AG04449 (cell line): ENCODE data around the gene DNTT.

ENCODE experiments used
- CTCF ChIA-PET: fragments of 350-600 bp; formaldehyde crosslinking; extraction: SDS; loops from one replicate; lab custom pipeline; 2021; ENCODE audit warnings: antibody characterized with exemption; lab: Yijun Ruan, JAX
- POLR2A ChIA-PET: fragments of 400-600, 350-600 bp; formaldehyde crosslinking; extraction: SDS; loops from one replicate; lab custom pipeline; 2020; ENCODE audit warnings: antibody characterized with exemption, inconsistent platforms; lab: Yijun Ruan, JAX
- DNase-seq: peaks from one replicate; pipeline ENCODE4 v3.0.0-alpha.2; 2010; ENCODE audit warnings: low read depth, low spot score
- H3K4me3 ChIP-seq: 2 replicates; pipeline ENCODE4 v1.5.1; 2011; ENCODE audit warnings: low read depth, mild to moderate bottlenecking, control low read depth, low read length
- CTCF ChIP-seq: IDR thresholded peaks from one replicate; pipeline ENCODE4 v1.5.1; 2011; ENCODE audit warnings: mild to moderate bottlenecking, moderate library complexity, low read length, control low read depth, inconsistent platforms; ENCODE audit not compliant: insufficient read depth; ENCODE audit errors: missing control alignments

DNTT gene

GRCh38 chr10:96346295-96346694 is 42.1 kb downstream of the DNTT start:
- DNase-seq: no peak
- ChIA-PET CTCF (interaction anchor here (3.3 kb wide), 1 partner anchor 11 kb away, joined by 14 read pairs; no protein-coding TSS in a partner anchor), POLR2A (no interaction called here)
- no peak overlapping the region for H3K4me3 ChIP-seq
- TF ChIP-seq CTCF: no peak

GRCh38 chr10:96352027-96352426 is 47.8 kb downstream of the DNTT start:
- ChIA-PET CTCF (interaction anchor here (0.7 to 2.3 kb wide), 2 partner anchors 12 to 18 kb away, joined by 5 to 8 read pairs; no protein-coding TSS in a partner anchor), POLR2A (no interaction called here)
- no peak for TF ChIP-seq CTCF
- H3K4me3 ChIP-seq: no peak overlapping the region
- DNase-seq: no peak

GRCh38 chr10:96352582-96352981 is 48.3 kb downstream of the DNTT start:
- DNase-seq: no peak
- ChIA-PET POLR2A (no interaction called here), CTCF (interaction anchor here (0.7 to 2.3 kb wide), 2 partner anchors 13 to 18 kb away, joined by 5 to 8 read pairs; no protein-coding TSS in a partner anchor)
- no peak for TF ChIP-seq CTCF
- no peak overlapping the region for H3K4me3 ChIP-seq

GRCh38 chr10:96357038-96357620 is 52.9 kb downstream of the DNTT start:
- CTCF ChIA-PET: interaction anchor here (1.3 to 3.6 kb wide), 2 partner anchors 18 to 19 kb away, joined by 4 to 16 read pairs; no protein-coding TSS in a partner anchor

GRCh38 chr10:96358851-96359540 is 54.8 kb downstream of the DNTT start, which contains the start of gene OPALIN:
OPALIN (minus strand) TSS chr10:96359002; CDS start chr10:96358896, 106 bp downstream.
- POLR2A ChIA-PET: no interaction called here
- CTCF ChIA-PET: interaction anchor here (0.7 to 3.6 kb wide), 3 partner anchors 12 to 24 kb away, joined by 3 to 16 read pairs (median 13); no protein-coding TSS in a partner anchor
- no peak within 1 kb of the TSS for H3K4me3 ChIP-seq
- TF ChIP-seq CTCF: no peak
- no peak for DNase-seq

More at GRCh38 chr10:96357038-96357620, 52.9 kb downstream of the DNTT start:
- POLR2A ChIA-PET: no interaction called here
- DNase-seq: no peak
- H3K4me3 ChIP-seq: no peak overlapping the region
- TF ChIP-seq CTCF: no peak

GRCh38 chr10:96359616-96360015 is 55.4 kb downstream of the DNTT start:
- TF ChIP-seq CTCF: no peak
- H3K4me3 ChIP-seq: no peak overlapping the region
- no peak for DNase-seq
- ChIA-PET CTCF (interaction anchor here (2.8 to 3.6 kb wide), 2 partner anchors 11 to 15 kb away, joined by 13 to 16 read pairs; no protein-coding TSS in a partner anchor), POLR2A (no interaction called here)
